ENCODE data around the gene IL10RA.

DNA sequence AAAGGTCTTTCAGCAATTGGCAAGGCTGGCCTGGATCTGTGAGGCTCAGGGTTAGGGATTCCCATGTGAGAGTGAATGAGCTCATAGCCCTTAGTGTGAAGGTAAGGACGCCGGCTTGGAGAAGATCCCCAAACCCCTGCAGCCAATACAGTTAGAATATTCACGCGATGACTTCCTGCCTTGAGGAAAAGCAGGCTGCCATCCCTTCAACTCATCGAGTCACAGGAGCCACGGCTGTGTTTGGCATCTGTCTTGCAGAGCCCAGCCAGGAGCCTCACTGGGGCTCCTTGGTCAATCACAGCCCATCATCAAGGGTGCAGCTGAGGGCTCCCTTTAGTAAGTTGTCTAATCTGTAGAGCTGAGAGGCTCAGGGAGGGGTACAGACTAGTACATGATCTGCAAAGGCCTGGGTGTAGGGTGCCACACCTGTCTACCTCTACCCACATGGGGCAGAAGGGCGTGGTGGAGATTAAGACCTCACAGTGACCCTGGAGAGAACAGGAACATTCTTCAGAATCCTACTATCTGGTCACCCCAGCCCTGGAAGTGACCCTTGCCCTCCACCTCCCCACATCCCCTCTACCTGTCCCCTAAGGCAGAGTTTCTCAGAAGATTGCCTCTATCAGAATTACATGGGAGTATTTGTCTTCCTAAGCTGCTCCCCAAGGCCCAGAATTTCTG is 18.5 kb downstream of the IL10RA start:
- TF ChIP-seq MAX (IDR thresholded peaks at IDR 0.05) = no peak
- TF ChIP-seq, protein P1, sequence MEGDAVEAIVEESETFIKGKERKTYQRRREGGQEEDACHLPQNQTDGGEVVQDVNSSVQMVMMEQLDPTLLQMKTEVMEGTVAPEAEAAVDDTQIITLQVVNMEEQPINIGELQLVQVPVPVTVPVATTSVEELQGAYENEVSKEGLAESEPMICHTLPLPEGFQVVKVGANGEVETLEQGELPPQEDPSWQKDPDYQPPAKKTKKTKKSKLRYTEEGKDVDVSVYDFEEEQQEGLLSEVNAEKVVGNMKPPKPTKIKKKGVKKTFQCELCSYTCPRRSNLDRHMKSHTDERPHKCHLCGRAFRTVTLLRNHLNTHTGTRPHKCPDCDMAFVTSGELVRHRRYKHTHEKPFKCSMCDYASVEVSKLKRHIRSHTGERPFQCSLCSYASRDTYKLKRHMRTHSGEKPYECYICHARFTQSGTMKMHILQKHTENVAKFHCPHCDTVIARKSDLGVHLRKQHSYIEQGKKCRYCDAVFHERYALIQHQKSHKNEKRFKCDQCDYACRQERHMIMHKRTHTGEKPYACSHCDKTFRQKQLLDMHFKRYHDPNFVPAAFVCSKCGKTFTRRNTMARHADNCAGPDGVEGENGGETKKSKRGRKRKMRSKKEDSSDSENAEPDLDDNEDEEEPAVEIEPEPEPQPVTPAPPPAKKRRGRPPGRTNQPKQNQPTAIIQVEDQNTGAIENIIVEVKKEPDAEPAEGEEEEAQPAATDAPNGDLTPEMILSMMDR (IDR thresholded peaks at IDR 0.05; ENCODE audit: low read depth, low read length, missing input control) = no peak
- no peak for TF ChIP-seq RAD21 (IDR thresholded peaks at IDR 0.05)

Measured in liver (tissue), 3 donors.